ENCODE results near the gene ELOVL5.
A peak's percentile ranks its signal among the peaks of the same experiment; 100 is the strongest.
"Not testable (repeated sequence)": the region's sequence is repeated elsewhere in the genome, so short reads cannot be mapped to it uniquely, and the experiment has no call there.

ELOVL5 gene, protein sequence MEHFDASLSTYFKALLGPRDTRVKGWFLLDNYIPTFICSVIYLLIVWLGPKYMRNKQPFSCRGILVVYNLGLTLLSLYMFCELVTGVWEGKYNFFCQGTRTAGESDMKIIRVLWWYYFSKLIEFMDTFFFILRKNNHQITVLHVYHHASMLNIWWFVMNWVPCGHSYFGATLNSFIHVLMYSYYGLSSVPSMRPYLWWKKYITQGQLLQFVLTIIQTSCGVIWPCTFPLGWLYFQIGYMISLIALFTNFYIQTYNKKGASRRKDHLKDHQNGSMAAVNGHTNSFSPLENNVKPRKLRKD

GRCh38 chr6:53348371-53349208, at the start of gene ELOVL5:
Gene ELOVL5 (minus strand): TSS chr6:53348950. CDS start chr6:53295699, 53,251 bp downstream.
- DNase-seq: peak; percentile 96

GRCh38 chr6:53397283-53397682, 48.5 kb upstream of the ELOVL5 start:
- DNase-seq: no peak

- DNase-seq: no peak
Observed at GRCh38 chr6:53395986-53396385, 47.2 kb upstream of the ELOVL5 start.

DNA sequence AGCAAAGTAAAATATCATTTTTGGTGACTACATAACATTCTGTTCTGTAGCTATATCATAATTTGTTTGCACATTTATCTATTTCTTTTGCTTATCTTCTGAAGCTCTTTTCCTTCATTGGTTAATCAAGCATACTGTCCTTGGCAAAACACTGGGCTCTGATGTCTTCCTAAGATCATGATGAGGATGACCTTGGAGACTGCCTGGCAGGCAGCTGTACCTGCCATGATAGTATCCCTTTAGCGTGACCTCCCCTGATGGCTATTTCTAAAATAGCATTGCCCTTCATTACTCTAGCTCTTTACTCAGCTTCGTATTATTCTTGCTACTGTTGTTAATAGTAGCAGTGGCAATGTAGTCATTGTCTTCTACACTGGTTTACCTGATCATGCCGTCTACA, 46.0 kb upstream of the ELOVL5 start:
- DNase-seq: no peak

DNA sequence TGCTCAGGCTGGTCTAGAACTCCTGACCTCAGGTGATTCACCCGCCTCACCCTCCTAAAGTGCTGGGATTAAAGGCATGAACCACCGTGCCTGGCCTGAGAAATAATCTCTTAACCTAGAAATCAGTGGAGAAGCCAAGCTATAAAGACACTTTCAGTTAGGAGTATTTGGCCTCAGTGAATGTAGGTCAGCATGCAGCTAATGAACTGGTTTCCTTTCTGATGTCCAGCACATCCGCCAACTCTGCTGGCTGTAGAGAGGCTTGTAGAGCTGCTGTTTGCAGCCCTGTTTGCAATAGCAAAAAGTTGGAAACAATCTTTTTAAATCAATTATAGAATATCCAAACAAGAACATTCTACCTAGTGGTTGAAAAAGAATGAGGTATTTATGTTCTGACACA, 42.4 kb upstream of the ELOVL5 start:
- DNase-seq: no peak

DNA sequence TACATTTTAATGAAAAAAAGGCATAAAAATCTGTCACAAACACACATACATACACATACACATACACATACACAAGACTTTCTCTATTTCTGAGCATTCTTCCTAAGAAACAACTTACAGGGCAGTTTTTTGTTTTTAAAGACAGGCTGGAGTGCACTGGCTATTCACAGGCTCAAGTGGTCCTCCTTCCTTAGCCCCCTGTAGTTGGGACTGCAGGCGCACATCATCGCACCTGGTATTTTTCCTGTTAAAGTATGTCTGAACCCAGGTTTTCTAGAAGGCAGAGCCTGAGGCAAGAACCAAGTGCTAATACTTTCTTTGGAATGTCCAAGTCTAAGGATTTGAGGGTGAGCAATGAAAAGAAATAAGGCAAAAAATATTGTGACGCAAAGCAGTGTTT, 41.3 kb upstream of the ELOVL5 start:
- DNase-seq: no peak

- not testable (repeated sequence) for DNase-seq
Observed at GRCh38 chr6:53388615-53389014, 39.9 kb upstream of the ELOVL5 start.

DNA sequence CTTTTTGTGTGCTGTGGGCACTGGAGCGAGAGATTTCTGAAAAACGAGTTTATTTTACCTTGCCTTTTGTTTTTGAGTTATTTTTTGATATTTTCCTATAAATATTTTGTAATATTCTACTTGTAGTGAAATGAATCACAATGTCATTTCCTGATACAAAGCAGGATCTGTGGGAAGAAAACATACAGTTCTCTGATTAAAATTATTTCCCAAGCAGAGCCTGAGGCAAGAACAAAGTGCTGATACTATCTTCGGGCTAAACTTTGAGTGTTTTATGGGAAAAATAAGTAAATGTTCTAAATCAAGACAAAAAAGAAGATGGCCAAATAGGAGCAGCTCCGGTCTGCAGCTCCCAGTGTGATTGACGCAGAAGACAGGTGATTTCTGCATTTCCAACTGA, 33.7 kb upstream of the ELOVL5 start:
- DNase-seq: no peak

GRCh38 chr6:53378208-53378607, 29.5 kb upstream of the ELOVL5 start:
- DNase-seq: no peak

DNA sequence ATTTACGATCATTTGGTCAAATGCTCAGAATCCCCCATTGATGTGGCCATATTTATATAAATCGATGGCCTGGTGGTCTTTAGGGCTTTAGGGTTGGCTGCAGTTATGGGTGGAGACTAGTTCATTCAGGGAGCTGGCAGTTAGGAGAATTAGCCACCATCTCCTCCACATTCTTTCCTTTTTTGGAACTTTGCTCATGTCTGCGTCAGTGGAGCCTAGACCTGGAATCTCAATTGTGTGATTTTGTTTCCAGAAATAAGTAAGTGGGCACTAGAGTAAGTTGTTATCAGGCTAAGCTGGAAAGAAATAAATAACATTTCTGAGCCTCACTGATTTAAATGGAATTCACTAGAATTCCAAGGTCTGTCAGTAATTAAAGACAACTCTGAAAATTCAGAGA, 29.0 kb upstream of the ELOVL5 start:
- DNase-seq: no peak

- DNase-seq: no peak
Observed at GRCh38 chr6:53377289-53377688, 28.5 kb upstream of the ELOVL5 start.

DNA sequence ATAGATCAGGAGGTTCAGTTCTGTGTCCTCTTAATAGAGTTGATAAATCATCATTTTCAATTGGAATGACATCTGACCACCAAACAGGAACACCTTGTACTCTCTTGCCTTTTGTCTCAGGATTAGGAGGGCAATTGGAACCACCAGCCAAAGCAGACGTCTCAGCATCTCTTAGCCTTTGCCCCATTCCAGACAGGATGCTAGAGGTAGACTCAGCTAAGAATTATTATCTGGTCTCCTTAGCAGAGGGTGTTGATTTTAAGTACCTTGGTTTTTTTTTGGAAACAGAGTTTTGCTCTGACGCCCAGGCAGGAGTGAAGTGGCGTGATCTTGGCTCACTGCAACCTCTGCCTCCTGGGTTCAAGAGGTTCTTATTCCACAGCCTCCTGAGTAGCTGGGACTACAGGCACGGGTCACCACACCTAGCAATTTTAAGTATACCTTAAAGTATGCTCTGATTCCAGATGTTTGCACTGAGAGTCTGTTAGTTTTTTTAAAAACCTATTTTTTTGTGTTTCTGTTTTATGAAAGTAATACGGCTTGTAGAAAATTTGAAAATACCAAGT, 28.0 kb upstream of the ELOVL5 start:
- DNase-seq: no peak

DNA sequence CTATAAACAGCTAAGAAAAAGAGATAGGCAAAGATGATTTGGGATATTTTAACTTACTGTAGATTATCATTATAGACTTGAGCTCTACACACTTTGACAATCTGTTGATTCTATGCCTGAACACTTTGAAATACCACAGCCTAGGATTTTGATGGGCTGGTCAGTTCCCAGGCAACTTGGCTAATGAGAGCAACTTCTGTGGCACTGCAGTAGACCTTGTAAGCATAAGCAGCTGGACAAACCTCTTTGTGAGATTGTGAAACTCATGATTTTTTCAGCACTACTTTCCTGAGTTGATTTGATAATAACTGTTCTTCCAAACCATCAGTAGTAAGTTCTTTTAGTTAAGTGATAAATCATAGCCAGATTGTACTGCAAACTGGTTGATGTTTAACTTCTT, 27.1 kb upstream of the ELOVL5 start:
- no peak for DNase-seq

GRCh38 chr6:53373638-53374037, 24.9 kb upstream of the ELOVL5 start:
- DNase-seq: no peak

DNA sequence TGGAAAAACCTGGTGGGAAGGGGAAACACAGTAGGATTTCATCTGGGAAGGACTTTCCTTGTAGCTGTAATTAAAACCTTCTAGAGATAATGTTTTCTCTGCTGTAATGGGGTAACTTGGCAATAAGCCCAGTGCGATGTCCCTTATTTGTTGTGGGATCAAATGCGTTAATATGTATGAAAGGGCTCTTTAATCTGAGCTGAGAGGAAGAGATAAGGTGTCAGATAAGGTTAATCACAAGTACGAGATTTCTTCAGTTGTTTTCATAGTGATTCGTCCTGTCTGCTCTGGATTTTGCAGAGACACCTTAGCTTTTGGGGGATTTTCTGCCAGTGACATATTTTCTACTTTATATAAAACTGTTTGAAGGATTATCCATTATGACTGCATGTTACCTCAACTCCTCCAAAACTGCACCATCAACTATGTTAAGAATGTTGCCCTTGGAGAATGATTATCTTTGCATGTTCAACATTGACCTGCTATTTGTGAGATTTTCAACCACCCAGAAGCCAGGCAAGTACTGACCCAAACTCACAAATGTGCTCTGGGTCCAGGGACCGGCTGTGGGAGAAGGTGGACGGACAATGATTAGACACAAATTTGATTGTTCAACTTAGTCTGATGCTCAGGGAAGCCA, 21.2 kb upstream of the ELOVL5 start:
- no peak for DNase-seq

DNA sequence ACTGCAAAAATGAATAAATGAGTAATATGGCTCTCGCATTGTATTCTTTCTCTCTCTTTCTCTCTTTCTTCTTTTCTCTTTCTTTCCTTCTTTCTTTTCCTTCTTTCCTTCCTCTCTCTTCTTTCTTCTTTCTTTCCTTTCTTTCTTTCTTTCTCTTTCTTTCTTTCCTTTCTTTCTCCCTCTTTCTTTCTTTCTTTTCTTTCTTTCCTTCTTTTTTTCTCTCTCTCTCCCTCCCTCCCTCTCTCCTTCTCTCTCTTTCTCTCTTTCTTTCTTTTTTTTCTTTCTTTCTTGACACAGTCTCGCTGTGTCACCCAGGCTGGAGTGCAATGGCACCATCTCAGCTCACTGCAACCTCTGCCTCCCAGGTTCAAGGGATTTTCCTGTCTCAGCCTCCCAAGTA, 20.3 kb upstream of the ELOVL5 start:
- DNase-seq: no peak

GRCh38 chr6:53366128-53366641, 17.4 kb upstream of the ELOVL5 start:
- no peak for DNase-seq

- no peak for DNase-seq
Observed at GRCh38 chr6:53363341-53364079, 14.8 kb upstream of the ELOVL5 start.

GRCh38 chr6:53361549-53362031, 12.8 kb upstream of the ELOVL5 start:
- DNase-seq: peak; percentile 71

- DNase-seq: no peak
Observed at GRCh38 chr6:53360093-53360912, 11.6 kb upstream of the ELOVL5 start.

DNA sequence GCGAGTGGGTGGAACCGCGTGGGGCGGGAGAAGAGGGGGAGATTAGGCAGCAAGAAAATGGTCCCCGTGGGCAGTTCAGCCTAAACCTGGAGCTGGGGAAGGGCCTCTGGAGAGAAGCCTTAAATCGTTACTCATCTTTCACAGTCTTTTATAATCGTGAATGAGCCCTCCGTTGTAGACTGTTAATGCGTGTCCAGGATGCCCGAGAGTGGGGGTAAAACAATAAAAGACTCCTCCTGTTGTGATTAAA, 11.0 kb upstream of the ELOVL5 start:
- no peak for DNase-seq
